K562 (cell line): ENCODE data around the gene TCFL5. TPM values are rescaled to one million over a fixed set of nuclear protein-coding genes. Genes with fewer than 3 reads are reported as not detected.

Source experiments
- ATAC-seq: fragments of 200-7000 bp; cut with Tn5 transposase; 3 replicates; pipeline ENCODE4 v1.9.1; 2020; ENCODE audit warnings: moderate library complexity
- BruUV-seq: library from RNA; stranded (reverse); fragments of 400-500 nt; replicated peaks from 2 replicates; lab custom pipeline; 2021; lab: Mats Ljungman, UMichigan
- CTCF ChIA-PET: fragments of 300-600 bp; formaldehyde crosslinking; extraction: SDS; loops from one replicate; lab custom pipeline; 2021; ENCODE audit warnings: low intra/inter-chr PET ratio; lab: Yijun Ruan, JAX
- POLR2A ChIA-PET: fragments of 300-600, 350-650 bp; sonication (Branson Sonifier 250); formaldehyde crosslinking; extraction: SDS; loops from one replicate; lab custom pipeline; 2021; ENCODE audit warnings: antibody characterized with exemption, inconsistent platforms; lab: Yijun Ruan, JAX
- DNase-seq, 4 experiments: peaks; one replicate each; pipeline versions ENCODE4 v3.0.0 to v3.0.0-alpha.2; 2011 to 2018; ENCODE audit warnings: low spot score in 3 of 4, mixed read lengths in 3 of 4; ENCODE audit errors: extremely low read depth in 1 of 4
- FAIRE-seq: peaks from 2 replicates; lab custom pipeline; 2011; peaks lifted over from hg19 to GRCh38; lab: Jason Lieb, UNC
- H2AFZ ChIP-seq: 2 replicates; pipeline ENCODE4 v1.6.0; 2011; ENCODE audit warnings: low read depth, low read length, control low read depth, inconsistent platforms
- H3K27ac ChIP-seq: fragments of 200-600 bp; 3 replicates; pipeline ENCODE4 v1.8.0; 2011; ENCODE audit warnings: low read depth, mild to moderate bottlenecking, control low read depth, inconsistent platforms, low read length, moderate library complexity, mixed read lengths; ENCODE audit errors: extremely low read depth
- H3K27me3 ChIP-seq, 2 experiments: fragments of 300-600 bp in 1 of 2; 2 replicates in 1 of 2; 3 replicates in 1 of 2; pipeline versions ENCODE4 v1.6.0 to v1.8.0; 2011; ENCODE audit warnings: inconsistent platforms in 2 of 2, low read length in 2 of 2, mild to moderate bottlenecking in 1 of 2, mixed read lengths in 1 of 2, moderate library complexity in 1 of 2; ENCODE audit not compliant: control insufficient read depth in 2 of 2, insufficient read depth in 2 of 2
- H3K36me3 ChIP-seq: fragments of 300-600 bp; 3 replicates; pipeline ENCODE4 v1.8.0; 2011; ENCODE audit warnings: mild to moderate bottlenecking, low read length, inconsistent platforms; ENCODE audit not compliant: control insufficient read depth, insufficient read depth
- H3K4me1 ChIP-seq, 2 experiments: fragments of 200-600 bp in 1 of 2; replicated peaks in 1 of 2; 2 replicates in 1 of 2; 3 replicates in 1 of 2; pipeline versions ENCODE4 v1.5.1 to v1.8.0; 2011; ENCODE audit warnings: inconsistent platforms in 2 of 2, low read length in 2 of 2, mild to moderate bottlenecking in 1 of 2, mixed read lengths in 1 of 2, moderate library complexity in 1 of 2; ENCODE audit not compliant: control insufficient read depth in 2 of 2, insufficient read depth in 2 of 2
- H3K4me2 ChIP-seq: 2 replicates; pipeline ENCODE4 v1.6.1; 2011; ENCODE audit warnings: low read length, control low read depth, inconsistent platforms, mixed read lengths; ENCODE audit not compliant: insufficient read depth
- H3K4me3 ChIP-seq: fragments of 200-600 bp; sonication (generic), shearing (Covaris generic); 2 replicates; pipeline ENCODE4 v1.5.1; 2016; ENCODE audit warnings: control low read depth, inconsistent platforms
- H3K79me2 ChIP-seq: fragments of 200-600 bp; 3 replicates; pipeline ENCODE4 v1.8.0; 2011; ENCODE audit warnings: low read length, inconsistent platforms; ENCODE audit not compliant: control insufficient read depth, insufficient read depth
- H3K9ac ChIP-seq, 2 experiments: 2 replicates each; pipeline versions ENCODE4 v1.6.0 to v1.6.1; 2011; ENCODE audit warnings: low read depth in 2 of 2, low read length in 2 of 2, control low read depth in 1 of 2, inconsistent platforms in 1 of 2, mild to moderate bottlenecking in 1 of 2, mixed read lengths in 1 of 2; ENCODE audit not compliant: insufficient read depth in 1 of 2
- H3K9me1 ChIP-seq: one replicate; pipeline ENCODE4 v1.6.0; 2011; ENCODE audit warnings: inconsistent platforms, mild to moderate bottlenecking, low read length, moderate library complexity; ENCODE audit not compliant: control insufficient read depth, insufficient read depth
- H3K9me3 ChIP-seq: replicated peaks from 2 replicates; pipeline ENCODE4 v1.5.1; 2011; ENCODE audit warnings: low read depth, low read length, inconsistent platforms; ENCODE audit not compliant: control insufficient read depth, insufficient read depth
- H4K20me1 ChIP-seq: replicated peaks from 2 replicates; pipeline ENCODE4 v1.6.1; 2011; ENCODE audit warnings: low read length, inconsistent platforms, mixed read lengths; ENCODE audit not compliant: control insufficient read depth, insufficient read depth
- POLR2G ChIP-seq: fragments of 200-400 bp; formaldehyde crosslinking; IDR thresholded peaks from 2 replicates; pipeline ENCODE4 v1.6.1; 2017; ENCODE audit warnings: low read depth, mild to moderate bottlenecking, antibody characterized with exemption, low read length, moderate library complexity
- RB1 ChIP-seq: fragments of 450-650 bp; IDR thresholded peaks from 2 replicates; pipeline ENCODE4 v1.6.1; 2017; ENCODE audit warnings: low read depth, mild to moderate bottlenecking
- WGBS: fragments of 100-300 bp; shearing (Covaris generic); methylation state at CpG from one replicate; pipeline ENCODE4 v1.1.6; 2016; ENCODE audit warnings: low coverage, mixed read lengths; ENCODE audit not compliant: insufficient coverage; ENCODE audit errors: missing lambda C conversion rate; 5-methylcytosine and 5-hydroxymethylcytosine counted together
- in situ Hi-C: fragments of 300-500 bp; cut with MboI; formaldehyde crosslinking; loops from 4 replicates; pipeline ENCODE4 v1.15.0; 2018; ENCODE audit warnings: inconsistent platforms, mixed read lengths
- intact Hi-C: fragments of 100-400 bp; cut with micrococcal nuclease; formaldehyde crosslinking; loops from 2 replicates; pipeline ENCODE4 v1.14.2; 2022
- polyA plus RNA-seq, 8 experiments: library from polyadenylated mRNA; depleted of rRNA in 4 of 8; stranded (reverse) in 5 of 8; unstranded in 3 of 8; fragments of >200 nt; fragmentation: Nextera tagmentation in 2 of 8; fragmentation: Illumina TruSeq in 1 of 8; extraction: Ambion mirVana in 2 of 8; extraction: Trizol in 1 of 8; gene quantifications; 2 replicates each; pipeline versions ENCODE4 v1.2.1 to v1.2.3, GENCODE V29; 2011 to 2014; ENCODE audit warnings: inconsistent platforms in 1 of 8, missing spikeins in 1 of 8
- total RNA-seq, 7 experiments: library from RNA; depleted of rRNA in 6 of 7; stranded (reverse); fragments of >200 nt in 6 of 7; fragmentation: Illumina TruSeq in 2 of 7; extraction: Trizol in 2 of 7; gene quantifications; 2 replicates each; pipeline versions ENCODE4 v1.2.1 to v1.2.3, GENCODE V29; 2011 to 2021; ENCODE audit warnings: low replicate concordance in 1 of 7
- TF ChIP-seq, protein P1 (sequence below): fragments of 250-450 bp; sonication (Bioruptor Pico); IDR thresholded peaks from 2 replicates; pipeline ENCODE4 v1.4.0; 2020; ENCODE audit warnings: mild to moderate bottlenecking, moderate library complexity

Gene TCFL5
- total and polyA plus RNA-seq, 9 of the 15 experiments (the other 6 are each of a cell fraction or from before 2014, with no cell fraction given), result 1.00 to 12.6 (median 9.1) TPM

DNA sequence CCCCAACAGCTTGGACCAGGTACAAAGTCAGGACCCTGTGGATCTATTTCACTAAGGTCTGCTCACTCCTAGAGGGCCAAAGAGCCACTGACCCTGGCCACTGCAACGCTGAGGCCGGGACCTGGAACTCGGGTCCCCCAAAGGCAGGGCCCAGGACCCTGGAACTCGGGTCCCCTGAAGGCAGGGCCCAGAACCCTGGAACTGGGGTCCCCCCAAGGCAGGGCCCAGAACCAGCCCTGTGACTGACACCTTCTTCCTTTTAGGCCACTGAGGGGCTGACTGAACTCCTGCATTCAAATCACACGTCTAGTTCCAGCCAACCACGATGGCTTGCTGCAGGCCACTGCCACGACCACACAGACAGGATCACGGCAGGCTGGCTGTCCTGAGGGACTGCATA lies 9.4 kb downstream of the TCFL5 start:
- no peak overlapping the region for H3K4me3 ChIP-seq
- no peak overlapping the region for H2AFZ ChIP-seq
- in situ Hi-C loops (no loop called here), intact Hi-C loops (no loop called here)
- no peak overlapping the region for H3K9ac ChIP-seq
- 80% methylated on average over 8 of the region's 8 CpGs for WGBS
- no peak for ATAC-seq
- no peak overlapping the region for H3K27ac ChIP-seq
- no peaks in the 10 kb centered on the region for H3K79me2 ChIP-seq
- POLR2A ChIA-PET, result no interaction called here
- no peaks in the 10 kb centered on the region for H3K27me3 ChIP-seq
- no peaks in the 10 kb centered on the region for H3K9me1 ChIP-seq
- H3K4me2 ChIP-seq, result no peak overlapping the region
- H3K36me3 ChIP-seq, result peaks cover 76% of the 10 kb centered on the region
- no peak for FAIRE-seq
- no TSS peak for BruUV-seq
- no peaks in the 10 kb centered on the region for H3K9me3 ChIP-seq
- TF ChIP-seq RB1 (no peak), POLR2G (0 out of 2 replicates have a peak, but pooled peaks have one; percentile 28)
- TF ChIP-seq, protein P1, sequence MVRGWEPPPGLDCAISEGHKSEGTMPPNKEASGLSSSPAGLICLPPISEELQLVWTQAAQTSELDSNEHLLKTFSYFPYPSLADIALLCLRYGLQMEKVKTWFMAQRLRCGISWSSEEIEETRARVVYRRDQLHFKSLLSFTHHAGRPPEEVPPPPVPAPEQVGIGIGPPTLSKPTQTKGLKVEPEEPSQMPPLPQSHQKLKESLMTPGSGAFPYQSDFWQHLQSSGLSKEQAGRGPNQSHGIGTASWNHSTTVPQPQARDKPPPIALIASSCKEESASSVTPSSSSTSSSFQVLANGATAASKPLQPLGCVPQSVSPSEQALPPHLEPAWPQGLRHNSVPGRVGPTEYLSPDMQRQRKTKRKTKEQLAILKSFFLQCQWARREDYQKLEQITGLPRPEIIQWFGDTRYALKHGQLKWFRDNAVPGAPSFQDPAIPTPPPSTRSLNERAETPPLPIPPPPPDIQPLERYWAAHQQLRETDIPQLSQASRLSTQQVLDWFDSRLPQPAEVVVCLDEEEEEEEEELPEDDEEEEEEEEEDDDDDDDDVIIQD, result no peak
- TF ChIP-seq, all 486 proteins: peak for 1
- no peak for DNase-seq
- Histone ChIP-seq H3K4me1 (peaks cover 0 to 20% of the 10 kb centered on the region in 2 experiments; a peak in 2 of 5 replicates), H4K20me1 (no peaks in the 10 kb centered on the region)
- CTCF ChIA-PET, result no interaction called here
